ENCODE results near the gene MYLK. TPM values are rescaled to one million over a fixed set of nuclear protein-coding genes. Genes with fewer than 3 reads are reported as not detected.

MYLK gene
- total RNA-seq, 1 donor = 807 TPM

- peak; percentile 78 for DNase-seq (ENCODE audit: low read depth)
- no peak for TF ChIP-seq CTCF (IDR thresholded peaks at IDR 0.05; ENCODE audit: insufficient read depth, low read depth, low read length)
- peak overlapping the region; percentile 50 for H3K4me3 ChIP-seq (ENCODE audit: low read depth, low read length)
Observed at GRCh38 chr3:123799544-123800361, 84.4 kb downstream of the MYLK start.

- no peak for TF ChIP-seq CTCF (IDR thresholded peaks at IDR 0.05; ENCODE audit: insufficient read depth, low read depth, low read length)
- DNase-seq (ENCODE audit: low read depth) = no peak
- H3K4me3 ChIP-seq (ENCODE audit: low read depth, low read length) = no peak overlapping the region
Observed at GRCh38 chr3:123798550-123798949, 85.6 kb downstream of the MYLK start.

GRCh38 chr3:123795471-123796251 lies 88.5 kb downstream of the MYLK start:
- no peak for TF ChIP-seq CTCF (IDR thresholded peaks at IDR 0.05; ENCODE audit: insufficient read depth, low read depth, low read length)

GRCh38 chr3:123793425-123793824 lies 90.7 kb downstream of the MYLK start:
- DNase-seq (ENCODE audit: low read depth) = no peak
- H3K4me3 ChIP-seq (ENCODE audit: low read depth, low read length) = no peak overlapping the region
- no peak for TF ChIP-seq CTCF (IDR thresholded peaks at IDR 0.05; ENCODE audit: insufficient read depth, low read depth, low read length)

More at GRCh38 chr3:123795471-123796251, 88.5 kb downstream of the MYLK start:
- H3K4me3 ChIP-seq (ENCODE audit: low read depth, low read length) = no peak overlapping the region
- no peak for DNase-seq (ENCODE audit: low read depth)

- peak; percentile 78 for DNase-seq (ENCODE audit: low read depth)
- no peak overlapping the region for H3K4me3 ChIP-seq (ENCODE audit: low read depth, low read length)
- no peak for TF ChIP-seq CTCF (IDR thresholded peaks at IDR 0.05; ENCODE audit: insufficient read depth, low read depth, low read length)
Observed at GRCh38 chr3:123792473-123793201, 91.5 kb downstream of the MYLK start.

- no peak overlapping the region for H3K4me3 ChIP-seq (ENCODE audit: low read depth, low read length)
- TF ChIP-seq CTCF (IDR thresholded peaks at IDR 0.05; ENCODE audit: insufficient read depth, low read depth, low read length) = no peak
- DNase-seq (ENCODE audit: low read depth) = no peak
Observed at GRCh38 chr3:123791898-123792297, 92.2 kb downstream of the MYLK start.
